Activated CD8-positive, alpha-beta T cell treated with anti-CD3 and anti-CD28 coated beads for 36 hours (primary cell): ENCODE measurements around the gene CARTPT. TPM values are rescaled to one million over a fixed set of nuclear protein-coding genes. Genes with fewer than 3 reads are reported as not detected.

Source experiments
- ATAC-seq: fragments of 200-7000 bp; cut with Tn5 transposase; one replicate; pipeline ENCODE4 v1.10.0; 2021; ENCODE audit warnings: mild to moderate bottlenecking, moderate library complexity
- CTCF ChIA-PET: fragments of 350-600 bp; sonication (Branson Sonifier 250); formaldehyde crosslinking; loops from one replicate; lab custom pipeline; 2021; ENCODE audit warnings: antibody characterized with exemption; lab: Charles Lee
- POLR2A ChIA-PET: fragments of 350-600 bp; sonication (Branson Sonifier 250); formaldehyde crosslinking; loops from one replicate; lab custom pipeline; 2021; ENCODE audit warnings: antibody characterized with exemption; lab: Charles Lee
- DNase-seq: peaks from one replicate; pipeline ENCODE4 v3.0.0-alpha.2; 2020
- H3K27ac Mint-ChIP-seq: one replicate; pipeline ENCODE4 v1.8.0; 2021; ENCODE audit warnings: mild to moderate bottlenecking, mixed read lengths
- H3K27me3 Mint-ChIP-seq: one replicate; pipeline ENCODE4 v1.8.0; 2021; ENCODE audit warnings: mixed read lengths
- H3K36me3 Mint-ChIP-seq: one replicate; pipeline ENCODE4 v1.8.0; 2021; ENCODE audit warnings: low read depth, mixed read lengths
- H3K4me1 Mint-ChIP-seq: one replicate; pipeline ENCODE4 v1.8.0; 2021; ENCODE audit warnings: low read depth, mixed read lengths
- H3K4me3 Mint-ChIP-seq: one replicate; pipeline ENCODE4 v1.8.0; 2021; ENCODE audit warnings: mild to moderate bottlenecking, moderate library complexity, mixed read lengths
- H3K9me3 Mint-ChIP-seq: one replicate; pipeline ENCODE4 v1.8.0; 2021; ENCODE audit warnings: mixed read lengths
- CTCF ChIP-seq: fragments of 200-600 bp; IDR thresholded peaks from one replicate; pipeline ENCODE4 v1.8.0; 2022; ENCODE audit warnings: antibody characterized with exemption, mild to moderate bottlenecking
- intact Hi-C: fragments of 100-400 bp; cut with micrococcal nuclease; formaldehyde crosslinking; loops from one replicate; pipeline ENCODE4 v1.10.0; 2022
- total RNA-seq, 2 experiments: library from RNA; stranded (reverse); gene quantifications; one replicate each; pipeline ENCODE4 v1.2.3, GENCODE V29; 2021

CARTPT gene
- total RNA-seq, 2 experiments from 2014 or later, result not detected

- Mint-ChIP-seq H3K27ac (no peak overlapping the region), H3K4me3 (no peak overlapping the region), H3K4me1 (no peaks in the 10 kb centered on the region), H3K27me3 (peaks cover 13% of the 10 kb centered on the region), H3K36me3 (no peaks in the 10 kb centered on the region), H3K9me3 (no peaks in the 10 kb centered on the region)
- no peak for DNase-seq
- intact Hi-C loops, result no loop called here
- TF ChIP-seq CTCF, result no peak
- CTCF ChIA-PET, result interaction anchor here (1.1 to 1.4 kb wide), 2 partner anchors 8 to 11 kb away, joined by 3 to 5 read pairs; no protein-coding TSS in a partner anchor
- POLR2A ChIA-PET, result no interaction called here
- no peak for ATAC-seq
Observed at GRCh38 chr5:71705421-71705820, 13.7 kb upstream of the CARTPT start.

GRCh38 chr5:71706906-71707305 lies 12.2 kb upstream of the CARTPT start:
- DNase-seq (no peak), ATAC-seq (no peak)
- no peaks in the 10 kb centered on the region for H3K36me3 Mint-ChIP-seq
- H3K27ac Mint-ChIP-seq, result no peak overlapping the region
- H3K27me3 Mint-ChIP-seq, result peaks cover 17% of the 10 kb centered on the region
- CTCF ChIA-PET, result no interaction called here
- H3K4me3 Mint-ChIP-seq, result no peak overlapping the region
- POLR2A ChIA-PET, result no interaction called here
- intact Hi-C loops, result no loop called here
- H3K4me1 Mint-ChIP-seq, result no peaks in the 10 kb centered on the region
- no peaks in the 10 kb centered on the region for H3K9me3 Mint-ChIP-seq
- TF ChIP-seq CTCF, result no peak

DNA sequence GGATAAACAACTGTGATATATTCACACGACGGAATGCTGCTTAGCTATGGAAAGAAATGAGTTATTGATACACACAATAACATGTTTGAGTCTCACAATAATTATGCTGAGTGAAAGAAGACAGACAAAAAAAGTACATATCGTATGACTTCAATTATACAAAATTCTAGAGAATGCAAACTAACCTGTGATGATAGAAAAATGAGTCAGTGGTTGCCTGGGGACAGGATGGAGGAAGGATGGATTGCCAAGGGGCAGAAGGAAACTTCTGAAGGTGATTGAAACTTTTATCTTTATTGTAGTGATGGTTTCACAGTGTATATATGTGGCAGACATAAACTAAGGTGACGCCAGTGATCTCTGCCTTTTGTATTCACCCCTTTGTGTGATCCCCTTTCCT lies 7.5 kb upstream of the CARTPT start:
- no peak overlapping the region for H3K27ac Mint-ChIP-seq
- no peak for ATAC-seq
- H3K4me3 Mint-ChIP-seq, result no peak overlapping the region
- H3K9me3 Mint-ChIP-seq, result no peaks in the 10 kb centered on the region
- POLR2A ChIA-PET, result no interaction called here
- no peaks in the 10 kb centered on the region for H3K4me1 Mint-ChIP-seq
- no peak for TF ChIP-seq CTCF
- CTCF ChIA-PET, result no interaction called here
- no peak for DNase-seq
- H3K36me3 Mint-ChIP-seq, result no peaks in the 10 kb centered on the region
- H3K27me3 Mint-ChIP-seq, result peaks cover 25% of the 10 kb centered on the region
- intact Hi-C loops, result no loop called here

GRCh38 chr5:71714911-71715310 lies 4.2 kb upstream of the CARTPT start:
- TF ChIP-seq CTCF, result no peak
- CTCF ChIA-PET, result no interaction called here
- POLR2A ChIA-PET, result no interaction called here

DNA sequence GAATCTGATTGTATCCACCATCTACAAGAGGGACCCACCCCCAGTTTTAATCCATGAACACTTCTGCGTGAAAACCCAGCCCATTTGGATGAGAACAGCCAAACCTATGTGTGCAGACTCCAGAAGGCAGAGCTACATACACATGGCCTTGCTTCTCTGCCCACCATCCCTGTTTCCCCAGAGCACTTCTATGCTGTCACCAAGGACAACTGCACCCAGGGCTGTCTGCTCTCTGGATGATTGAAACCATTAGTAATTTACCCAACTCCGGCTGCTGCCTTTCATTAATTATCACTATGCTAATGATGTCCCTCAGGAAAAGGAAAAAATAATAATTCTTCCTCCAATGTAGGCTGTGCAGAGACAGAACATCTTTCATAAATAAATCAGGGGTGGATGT lies 8.9 kb downstream of the CARTPT start:
- Mint-ChIP-seq H3K9me3 (no peaks in the 10 kb centered on the region), H3K4me3 (no peak overlapping the region), H3K27ac (no peak overlapping the region), H3K4me1 (no peaks in the 10 kb centered on the region), H3K36me3 (no peaks in the 10 kb centered on the region), H3K27me3 (peaks cover 31% of the 10 kb centered on the region)
- ChIA-PET POLR2A (no interaction called here), CTCF (no interaction called here)
- DNase-seq (no peak), ATAC-seq (no peak)
- TF ChIP-seq CTCF, result no peak
- intact Hi-C loops, result no loop called here

More at GRCh38 chr5:71714911-71715310, 4.2 kb upstream of the CARTPT start:
- intact Hi-C loops, result no loop called here
- Mint-ChIP-seq H3K27ac (no peak overlapping the region), H3K4me3 (no peak overlapping the region), H3K36me3 (no peaks in the 10 kb centered on the region), H3K9me3 (no peaks in the 10 kb centered on the region), H3K27me3 (peaks cover 44% of the 10 kb centered on the region), H3K4me1 (no peaks in the 10 kb centered on the region)
- ATAC-seq (no peak), DNase-seq (no peak)
